ENCODE results near the gene ETV7. TPM values are rescaled to one million over a fixed set of nuclear protein-coding genes. Genes with fewer than 3 reads are reported as not detected.

ETV7 gene
- total and polyA plus RNA-seq, 2 of the 13 experiments (the other 11 are each of a cell fraction or from before 2014, with no cell fraction given), result not detected

DNA sequence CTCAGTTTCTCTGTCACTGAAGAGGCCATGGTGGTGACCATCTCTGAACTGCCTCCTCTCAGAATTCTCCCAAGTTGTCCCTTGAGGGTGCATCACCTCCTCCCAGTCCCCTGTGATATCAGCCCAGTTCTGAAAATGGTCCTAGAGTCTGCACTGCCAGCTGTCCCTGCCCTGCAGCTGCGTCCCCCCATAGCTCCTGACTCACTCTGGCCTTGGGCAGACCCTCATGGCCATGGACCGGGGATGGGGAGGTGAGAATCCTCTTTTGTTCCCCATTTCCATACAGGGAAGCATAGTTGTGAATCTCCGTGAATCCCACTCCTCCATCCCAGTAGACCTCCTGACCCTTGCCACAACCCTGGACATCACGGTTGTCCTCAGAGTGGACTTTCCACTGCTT lies 4.5 kb downstream of the ETV7 start:
- Histone ChIP-seq H4K20me1 (ENCODE audit: insufficient read depth, low read length) (no peaks in the 10 kb centered on the region), H3K4me2 (ENCODE audit: low read depth, low read length) (no peak overlapping the region), H3K27ac (ENCODE audit: extremely low read length, insufficient read depth, low read length) (no peak overlapping the region), H3K36me3 (replicated peaks in 1 of 2; ENCODE audit: control insufficient read depth in 1 of 2, insufficient read depth in 2 of 2, low read length in 2 of 2) (no peaks in the 10 kb centered on the region), H3K9ac (ENCODE audit: insufficient read depth, low read depth, low read length) (no peak overlapping the region), H3K27me3 (ENCODE audit: control insufficient read depth in 1 of 2, insufficient read depth in 2 of 2, low read length in 2 of 2) (peaks cover 4 to 57% of the 10 kb centered on the region in 2 experiments), H3K4me3 (replicated peaks in 1 of 3; ENCODE audit: insufficient read depth in 1 of 3, low read depth in 2 of 3, low read length in 3 of 3) (no peak overlapping the region), H3K79me2 (ENCODE audit: insufficient read depth, low read length) (no peaks in the 10 kb centered on the region), H2AFZ (ENCODE audit: low read length) (no peak overlapping the region), H3K9me3 (ENCODE audit: low read length) (no peaks in the 10 kb centered on the region), H3K4me1 (ENCODE audit: insufficient read depth, low read length) (peaks cover 21% of the 10 kb centered on the region)
- DNase-seq (ENCODE audit: low spot score) (no peak), ATAC-seq (no peak), FAIRE-seq (no peak)
- in situ Hi-C loops (cut with HindIII; ENCODE audit: extremely low pct_ligation_motif_present, low pct_unique_long_range_greater_than_20kb), result no loop called here
- TF ChIP-seq, protein P1, sequence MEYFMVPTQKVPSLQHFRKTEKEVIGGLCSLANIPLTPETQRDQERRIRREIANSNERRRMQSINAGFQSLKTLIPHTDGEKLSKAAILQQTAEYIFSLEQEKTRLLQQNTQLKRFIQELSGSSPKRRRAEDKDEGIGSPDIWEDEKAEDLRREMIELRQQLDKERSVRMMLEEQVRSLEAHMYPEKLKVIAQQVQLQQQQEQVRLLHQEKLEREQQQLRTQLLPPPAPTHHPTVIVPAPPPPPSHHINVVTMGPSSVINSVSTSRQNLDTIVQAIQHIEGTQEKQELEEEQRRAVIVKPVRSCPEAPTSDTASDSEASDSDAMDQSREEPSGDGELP (IDR thresholded peaks at IDR 0.05; ENCODE audit: borderline replicate concordance, low read depth), result no peak
- TF ChIP-seq, protein P2, sequence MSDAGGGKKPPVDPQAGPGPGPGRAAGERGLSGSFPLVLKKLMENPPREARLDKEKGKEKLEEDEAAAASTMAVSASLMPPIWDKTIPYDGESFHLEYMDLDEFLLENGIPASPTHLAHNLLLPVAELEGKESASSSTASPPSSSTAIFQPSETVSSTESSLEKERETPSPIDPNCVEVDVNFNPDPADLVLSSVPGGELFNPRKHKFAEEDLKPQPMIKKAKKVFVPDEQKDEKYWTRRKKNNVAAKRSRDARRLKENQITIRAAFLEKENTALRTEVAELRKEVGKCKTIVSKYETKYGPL (CRISPR knock-in tag; IDR thresholded peaks at IDR 0.05), result no peak
- TF ChIP-seq PCBP2 (optimal IDR thresholded peaks at IDR 0.05; ENCODE audit: low read depth, low read length, poor library complexity, severe bottlenecking), result no peak
- no peak for TF ChIP-seq ZNF776 (CRISPR knock-in tag; IDR thresholded peaks at IDR 0.05)
- no peak for TF ChIP-seq ZFYVE20 (CRISPR knock-in tag; IDR thresholded peaks at IDR 0.05; ENCODE audit: borderline replicate concordance, low read depth)
- no peak for TF ChIP-seq KMT2A (CRISPR knock-in tag; IDR thresholded peaks at IDR 0.05)
- TF ChIP-seq, protein P3, sequence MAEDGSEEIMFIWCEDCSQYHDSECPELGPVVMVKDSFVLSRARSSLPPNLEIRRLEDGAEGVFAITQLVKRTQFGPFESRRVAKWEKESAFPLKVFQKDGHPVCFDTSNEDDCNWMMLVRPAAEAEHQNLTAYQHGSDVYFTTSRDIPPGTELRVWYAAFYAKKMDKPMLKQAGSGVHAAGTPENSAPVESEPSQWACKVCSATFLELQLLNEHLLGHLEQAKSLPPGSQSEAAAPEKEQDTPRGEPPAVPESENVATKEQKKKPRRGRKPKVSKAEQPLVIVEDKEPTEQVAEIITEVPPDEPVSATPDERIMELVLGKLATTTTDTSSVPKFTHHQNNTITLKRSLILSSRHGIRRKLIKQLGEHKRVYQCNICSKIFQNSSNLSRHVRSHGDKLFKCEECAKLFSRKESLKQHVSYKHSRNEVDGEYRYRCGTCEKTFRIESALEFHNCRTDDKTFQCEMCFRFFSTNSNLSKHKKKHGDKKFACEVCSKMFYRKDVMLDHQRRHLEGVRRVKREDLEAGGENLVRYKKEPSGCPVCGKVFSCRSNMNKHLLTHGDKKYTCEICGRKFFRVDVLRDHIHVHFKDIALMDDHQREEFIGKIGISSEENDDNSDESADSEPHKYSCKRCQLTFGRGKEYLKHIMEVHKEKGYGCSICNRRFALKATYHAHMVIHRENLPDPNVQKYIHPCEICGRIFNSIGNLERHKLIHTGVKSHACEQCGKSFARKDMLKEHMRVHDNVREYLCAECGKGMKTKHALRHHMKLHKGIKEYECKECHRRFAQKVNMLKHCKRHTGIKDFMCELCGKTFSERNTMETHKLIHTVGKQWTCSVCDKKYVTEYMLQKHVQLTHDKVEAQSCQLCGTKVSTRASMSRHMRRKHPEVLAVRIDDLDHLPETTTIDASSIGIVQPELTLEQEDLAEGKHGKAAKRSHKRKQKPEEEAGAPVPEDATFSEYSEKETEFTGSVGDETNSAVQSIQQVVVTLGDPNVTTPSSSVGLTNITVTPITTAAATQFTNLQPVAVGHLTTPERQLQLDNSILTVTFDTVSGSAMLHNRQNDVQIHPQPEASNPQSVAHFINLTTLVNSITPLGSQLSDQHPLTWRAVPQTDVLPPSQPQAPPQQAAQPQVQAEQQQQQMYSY (CRISPR knock-in tag; IDR thresholded peaks at IDR 0.05), result no peak
- no peak for TF ChIP-seq ZNF333 (CRISPR knock-in tag; IDR thresholded peaks at IDR 0.05; ENCODE audit: borderline replicate concordance)
- TF ChIP-seq ZNF777 (CRISPR knock-in tag; IDR thresholded peaks at IDR 0.05), result no peak
- TF ChIP-seq KLF11 (CRISPR knock-in tag; IDR thresholded peaks at IDR 0.05), result no peak
- intact Hi-C loops (cut with micrococcal nuclease; ENCODE audit: unreplicated experiment), result no loop called here
- BruUV-seq (replicated peaks), result no TSS peak
- CTCF ChIA-PET (ENCODE audit: low intra/inter-chr PET ratio, low total read pairs), result no interaction called here
- WGBS (ENCODE audit: low lambda C conversion rate), result 10% methylated on average over 4 of the region's 4 CpGs
- POLR2A ChIA-PET, result no interaction called here
